ENCODE results near the gene GCHFR. TPM values are rescaled to one million over a fixed set of nuclear protein-coding genes. Genes with fewer than 3 reads are reported as not detected.

GCHFR gene
- total and polyA plus RNA-seq, 10 of the 15 experiments (the other 5 are each of a cell fraction or from before 2014, with no cell fraction given): 10.5 to 94.0 (median 35.3) TPM

GRCh38 chr15:40782609-40783227 is 18.9 kb downstream of the GCHFR start:
- 9% methylated on average over 8 of the region's 8 CpGs for WGBS (ENCODE audit: insufficient coverage, insufficient replicate concordance, low lambda C conversion rate, missing lambda C conversion rate)
- Histone ChIP-seq H3K9me3 (replicated peaks; ENCODE audit: control insufficient read depth, insufficient read depth, low read length) (no peaks in the 10 kb centered on the region), H3K27me3 (replicated peaks in 1 of 2; ENCODE audit: control insufficient read depth in 2 of 2, insufficient read depth in 2 of 2, low read length in 1 of 2) (no peaks in the 10 kb centered on the region), H3K9ac (ENCODE audit: control insufficient read depth, insufficient read depth, low read length) (no peak overlapping the region), H3K27ac (ENCODE audit: control insufficient read depth, insufficient read depth) (no peak overlapping the region), H2AFZ (ENCODE audit: control insufficient read depth, low read depth, low read length) (no peak overlapping the region), H4K20me1 (ENCODE audit: control insufficient read depth, insufficient read depth) (no peaks in the 10 kb centered on the region), H3K4me2 (ENCODE audit: control insufficient read depth, insufficient read depth) (no peak overlapping the region), H3K4me1 (ENCODE audit: control insufficient read depth, insufficient read depth, low read length) (peaks cover 5% of the 10 kb centered on the region), H3K36me3 (ENCODE audit: control insufficient read depth in 2 of 2, insufficient read depth in 2 of 2, low read length in 1 of 2) (peaks cover 3 to 9% of the 10 kb centered on the region in 2 experiments; a peak in 3 of 4 replicates), H3K79me2 (ENCODE audit: control insufficient read depth, insufficient read depth, low read length) (peaks cover 1% of the 10 kb centered on the region; the same call in 1 of the 2 replicates), H3K4me3 (no peak overlapping the region)
- in situ Hi-C loops (cut with MboI) (no loop called here), intact Hi-C loops (cut with micrococcal nuclease; ENCODE audit: unreplicated experiment) (loop anchor here (1.0 to 5.0 kb wide), 4 partner anchors 35 to 263 kb away; no protein-coding TSS in a partner anchor)
- RAD21 ChIA-PET (ENCODE audit: unreplicated experiment): interaction anchor here (0.5 to 2.2 kb wide), 25 partner anchors 9 to 265 kb away, joined by 3 to 14 read pairs (median 5); partner anchors contain the start of genes C15orf62, CCDC32, GCHFR and SPINT1
- CTCF ChIA-PET: interaction anchor here (0.5 to 6.6 kb wide), 50 partner anchors 8 to 504 kb away, joined by 3 to 45 read pairs (median 6); partner anchors contain the start of genes C15orf62, DNAJC17, GCHFR and RAD51
- no peak for DNase-seq (ENCODE audit: low read depth, low spot score)
- no TSS peak for BruUV-seq (replicated peaks)
- POLR2A ChIA-PET: interaction anchor here (0.6 to 1.7 kb wide), 6 partner anchors 21 to 231 kb away, joined by 3 to 7 read pairs (median 5); no protein-coding TSS in a partner anchor
- SMC1A ChIA-PET (ENCODE audit: uncharacterized antibody, unreplicated experiment): interaction anchor here (0.5 to 2.2 kb wide), 33 partner anchors 10 to 460 kb away, joined by 3 to 22 read pairs (median 4); partner anchors contain the start of genes GCHFR, INAFM2 and RAD51
- ATAC-seq: peak; percentile 100
- FAIRE-seq: peak; percentile 93
- TF ChIP-seq RUNX3 (IDR thresholded peaks at IDR 0.05; ENCODE audit: low read length) (no peak), PBX3 (IDR thresholded peaks at IDR 0.05; ENCODE audit: insufficient replicate concordance, low read depth, low read length) (no peak), RCOR1 (conservative IDR thresholded peaks at IDR 0.05; ENCODE audit: low read depth, low read length) (no peak), FOXM1 (IDR thresholded peaks at IDR 0.05; ENCODE audit: low read depth, low read length) (no peak), ZNF217 (IDR thresholded peaks at IDR 0.05) (no peak), ZBTB33 (IDR thresholded peaks at IDR 0.05) (no peak), POLR2A (IDR thresholded peaks at IDR 0.05; ENCODE audit: low read depth, low read length) (no peak), ELK1 (IDR thresholded peaks at IDR 0.05; ENCODE audit: low read depth, low read length) (no peak), ATF2 (IDR thresholded peaks at IDR 0.05; ENCODE audit: low read length) (no peak), RFX5 (IDR thresholded peaks at IDR 0.05; ENCODE audit: low read depth, low read length) (no peak), BHLHE40 (IDR thresholded peaks at IDR 0.05; ENCODE audit: borderline replicate concordance in 1 of 2, low read depth in 2 of 2, low read length in 1 of 2) (peak; percentile 16 to 60; a peak in 1 of 4 replicates), NR2C1 (IDR thresholded peaks at IDR 0.05) (no peak), CTCF (IDR thresholded peaks at IDR 0.05 in 2 of 3, conservative IDR thresholded peaks at IDR 0.05 in 1 of 3; ENCODE audit: control insufficient read depth in 2 of 3, extremely low read depth in 1 of 3, insufficient read depth in 1 of 3, low read depth in 3 of 3, low read length in 3 of 3) (peak; percentile 89 to 98 (median 97)), BCL11A (IDR thresholded peaks at IDR 0.05; ENCODE audit: low read depth, low read length) (no peak), RAD21 (IDR thresholded peaks at IDR 0.05; ENCODE audit: insufficient read depth, low read depth, low read length) (peak; percentile 88), ZNF622 (IDR thresholded peaks at IDR 0.05) (no peak)
